Renal cortical epithelial cell (primary cell): ENCODE measurements around the gene DDX60. TPM values are rescaled to one million over a fixed set of nuclear protein-coding genes. Genes with fewer than 3 reads are reported as not detected.
"Not testable (repeated sequence)": the region's sequence is repeated elsewhere in the genome, so short reads cannot be mapped to it uniquely, and the experiment has no call there.

ENCODE experiments used
- DNase-seq: peaks from one replicate; pipeline ENCODE4 v3.0.0-alpha.2; 2011; ENCODE audit warnings: low read depth
- total RNA-seq: library from RNA; depleted of rRNA; stranded (reverse); fragments of >200 nt; gene quantifications from 2 replicates; pipeline ENCODE4 v1.2.3, GENCODE V29; 2014

Gene DDX60
- total RNA-seq, 1 donor from 2014 or later: 23.9 TPM

DNA sequence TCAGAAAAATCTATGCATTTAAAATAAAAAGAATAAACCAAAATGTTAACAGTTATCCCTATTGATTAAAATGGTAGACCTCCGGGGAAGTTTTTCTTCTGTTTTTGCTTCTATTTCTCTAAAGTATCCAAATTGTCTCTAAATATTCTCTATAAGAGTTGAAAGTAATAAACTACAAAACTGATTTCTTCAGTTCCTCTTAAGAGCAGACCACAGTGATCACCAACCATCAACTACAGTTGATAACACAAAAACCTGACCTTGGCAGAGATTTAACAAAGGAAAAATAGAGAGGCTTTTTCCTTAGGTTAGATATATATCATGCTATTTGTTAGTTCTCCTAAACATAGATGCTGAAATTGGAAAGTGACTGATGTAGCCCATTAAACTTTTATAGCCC lies 27.3 kb downstream of the DDX60 start:
- DNase-seq: no peak

DNA sequence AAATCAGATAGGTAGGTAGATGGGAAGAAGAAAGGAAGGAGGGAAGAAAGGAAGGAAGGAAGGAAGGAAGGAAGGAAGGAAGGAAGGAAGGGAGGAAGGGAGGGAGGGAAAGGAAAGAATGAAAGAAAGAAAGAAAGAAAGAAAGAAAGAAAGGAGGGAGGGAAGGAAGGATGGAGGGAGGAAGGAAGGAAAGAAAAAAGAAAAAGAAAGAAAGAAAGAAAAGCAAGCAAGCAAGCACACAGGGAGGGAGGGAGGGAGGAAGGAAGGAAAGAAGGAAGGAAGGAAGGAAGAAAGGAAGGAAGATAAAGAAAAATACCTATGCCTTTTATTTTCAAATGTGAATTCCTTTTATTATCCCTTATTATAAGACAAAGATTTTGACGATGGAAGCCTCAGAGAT lies 32.7 kb downstream of the DDX60 start:
- not testable (repeated sequence) for DNase-seq

DNA sequence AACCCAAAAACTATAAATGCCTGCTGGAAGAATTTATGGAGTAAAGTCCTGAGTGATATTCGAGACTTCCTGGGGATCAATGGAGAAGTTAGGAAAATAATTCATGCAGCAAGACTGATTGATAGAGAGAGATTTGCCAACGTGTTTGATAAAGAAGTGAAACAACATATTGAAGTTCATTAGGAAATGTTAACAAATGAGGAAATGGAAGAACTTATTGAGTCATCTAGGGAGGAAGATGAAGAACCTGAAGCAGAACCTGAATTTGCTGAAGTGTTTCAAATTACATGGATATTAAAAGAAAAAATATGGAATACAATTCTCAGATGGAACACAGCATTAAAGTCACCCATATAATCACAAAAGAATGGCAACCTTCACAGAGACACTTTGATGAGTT lies 39.0 kb downstream of the DDX60 start:
- no peak for DNase-seq

GRCh38 chr4:168275836-168276235 lies 42.7 kb downstream of the DDX60 start:
- DNase-seq: no peak

- no peak for DNase-seq
Observed at GRCh38 chr4:168274871-168275270, 43.7 kb downstream of the DDX60 start.

DNA sequence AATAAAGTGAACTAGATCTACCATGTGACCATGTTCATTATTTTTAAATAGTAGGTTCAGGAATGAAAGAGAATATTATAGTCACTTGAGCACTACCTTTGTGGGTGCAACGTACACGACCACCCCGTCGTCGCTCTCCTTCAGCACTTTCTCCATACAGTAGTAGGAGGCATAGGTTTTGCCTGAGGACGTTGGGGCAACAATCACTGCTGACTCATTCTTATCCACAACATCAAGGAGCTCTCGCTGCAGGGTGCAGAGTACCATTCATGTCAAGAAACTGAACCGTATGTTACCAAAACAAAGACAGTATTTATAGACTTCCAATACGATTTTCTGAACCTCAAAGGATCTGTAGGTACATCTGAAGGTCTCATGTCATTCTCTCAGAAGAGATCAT lies 44.7 kb downstream of the DDX60 start:
- peak; percentile 0 for DNase-seq

- no peak for DNase-seq
Observed at GRCh38 chr4:168272488-168272887, 46.1 kb downstream of the DDX60 start.

- DNase-seq: no peak
Observed at GRCh38 chr4:168269896-168270295, 48.7 kb downstream of the DDX60 start.

- no peak for DNase-seq
Observed at GRCh38 chr4:168265327-168265726, 53.2 kb downstream of the DDX60 start.

DNA sequence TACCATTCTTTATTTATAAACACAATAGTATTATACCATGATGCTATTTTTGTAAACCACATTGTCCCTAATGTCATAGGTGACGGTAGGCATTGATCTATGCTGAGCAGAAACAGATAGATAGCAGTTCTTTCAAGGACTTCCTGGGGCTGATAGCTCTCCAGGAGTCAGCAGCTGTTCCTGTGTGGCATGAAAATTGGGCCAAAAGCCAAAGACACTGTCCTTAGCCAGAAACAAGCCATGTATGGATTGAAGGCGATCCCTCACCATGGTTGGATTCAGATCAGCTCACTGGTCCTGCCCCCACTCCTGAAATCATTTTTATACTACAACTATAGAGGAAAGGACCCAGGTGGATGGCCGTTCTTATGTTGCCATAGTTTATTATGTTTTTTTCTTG lies 53.6 kb downstream of the DDX60 start:
- no peak for DNase-seq

GRCh38 chr4:168263039-168263438 lies 55.5 kb downstream of the DDX60 start:
- no peak for DNase-seq

DNA sequence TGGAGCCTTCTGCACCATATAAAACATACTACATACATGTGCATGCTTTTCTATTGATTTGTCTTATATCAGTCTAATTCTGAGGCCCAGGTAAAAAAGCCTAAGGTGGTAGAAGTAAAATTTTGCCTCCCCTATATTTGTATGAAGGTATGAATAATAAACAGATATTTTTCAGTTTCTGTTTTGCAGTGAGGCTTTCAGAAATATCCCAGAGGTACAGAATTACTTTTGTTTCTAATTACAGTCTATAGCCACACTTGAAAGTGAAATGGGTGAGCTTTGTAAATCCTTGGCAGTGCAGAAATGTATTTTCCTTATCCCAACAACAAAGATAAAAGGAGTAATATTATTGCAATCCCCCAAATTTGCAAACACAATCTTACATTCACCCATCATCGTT lies 59.5 kb downstream of the DDX60 start:
- no peak for DNase-seq

GRCh38 chr4:168257768-168258167 lies 60.8 kb downstream of the DDX60 start:
- DNase-seq: no peak

- no peak for DNase-seq
Observed at GRCh38 chr4:168248176-168248710, 70.3 kb downstream of the DDX60 start.

- DNase-seq: no peak
Observed at GRCh38 chr4:168247603-168248002, 70.9 kb downstream of the DDX60 start.

GRCh38 chr4:168241953-168242352 lies 76.6 kb downstream of the DDX60 start:
- DNase-seq: no peak

DNA sequence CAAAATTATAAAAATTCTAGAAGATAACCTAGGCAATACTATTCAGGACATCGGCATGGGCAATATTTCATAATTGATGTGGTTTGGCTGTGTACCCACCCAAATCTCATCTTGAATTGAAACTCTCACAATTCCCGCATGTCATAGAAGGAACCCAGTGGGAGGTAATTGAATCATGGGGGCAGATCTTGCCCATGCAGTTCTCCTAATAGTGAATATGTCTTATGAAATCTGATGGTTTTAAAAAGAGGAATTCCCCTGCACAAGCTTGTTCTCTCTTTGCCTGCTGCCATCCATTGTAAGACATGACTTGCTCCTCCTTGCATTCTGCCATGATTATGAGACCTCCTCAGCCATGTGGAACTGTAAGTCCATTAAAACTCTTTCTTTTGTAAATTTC lies 77.7 kb downstream of the DDX60 start:
- DNase-seq: no peak

DNA sequence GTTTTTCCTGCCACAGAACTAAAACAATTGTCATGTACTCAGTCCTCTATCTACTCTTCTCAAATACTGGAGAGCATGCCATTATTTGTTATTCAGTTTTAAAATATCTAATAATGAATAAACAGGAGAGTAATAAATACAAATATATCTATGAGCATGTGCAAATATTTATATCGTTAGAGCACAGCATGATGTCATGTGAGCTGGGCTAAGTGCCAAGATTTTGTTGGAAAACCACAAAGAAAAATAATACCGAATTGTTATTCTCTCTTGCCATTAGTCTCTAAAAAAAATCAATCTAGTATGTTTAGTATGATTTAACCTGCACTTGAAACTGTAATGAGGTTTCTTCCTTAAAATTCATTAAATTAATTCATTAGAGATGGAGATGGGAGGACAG lies 97.3 kb downstream of the DDX60 start:
- DNase-seq: peak; percentile 16

GRCh38 chr4:168220893-168221292 lies 97.7 kb downstream of the DDX60 start:
- DNase-seq: no peak

DNA sequence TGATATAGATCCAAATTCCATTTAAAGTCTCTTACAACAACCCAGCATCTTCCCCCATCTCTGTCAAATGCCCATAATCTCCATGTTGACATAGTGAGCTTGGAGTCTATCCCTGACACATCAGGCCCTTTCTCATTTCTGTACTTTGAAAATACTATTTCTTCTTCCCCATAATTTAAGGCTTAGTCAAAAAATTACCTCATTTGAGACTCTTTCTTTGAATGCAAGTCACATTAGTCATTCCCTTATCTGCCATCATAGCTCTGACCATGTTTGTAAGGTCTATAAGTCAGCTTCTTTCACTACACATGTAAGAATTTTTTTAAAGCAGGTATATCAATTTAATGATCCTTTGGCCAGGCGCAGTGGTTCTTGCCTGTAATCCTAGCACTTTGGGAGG lies 99.9 kb downstream of the DDX60 start:
- DNase-seq: peak; percentile 51

DNA sequence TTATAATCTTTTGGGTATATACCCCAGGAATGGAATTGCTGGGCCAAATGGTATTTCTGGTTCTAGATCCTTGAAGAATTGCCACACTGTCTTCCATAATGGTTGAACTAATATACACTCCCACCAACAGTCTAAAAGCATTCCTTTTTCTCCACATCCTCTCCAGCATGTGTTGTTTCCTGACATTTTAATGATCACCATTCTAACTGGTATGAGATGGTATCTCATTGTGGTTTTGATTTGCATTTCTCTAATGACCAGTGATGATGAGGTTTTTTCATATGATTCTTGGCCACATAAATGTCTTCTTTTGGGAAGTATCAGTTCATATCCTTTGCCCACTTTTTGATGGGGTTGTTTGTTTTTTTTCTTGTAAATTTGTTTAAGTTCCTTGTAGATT lies 105.0 kb downstream of the DDX60 start:
- not testable (repeated sequence) for DNase-seq

GRCh38 chr4:168212656-168213055 lies 105.9 kb downstream of the DDX60 start:
- DNase-seq: no peak

GRCh38 chr4:168208957-168209614 lies 109.5 kb downstream of the DDX60 start:
- DNase-seq: no peak
